T-helper 1 cell (primary cell): ENCODE measurements around the gene KCTD4.
"Not testable (repeated sequence)": the region's sequence is repeated elsewhere in the genome, so short reads cannot be mapped to it uniquely, and the experiment has no call there.

Source experiments
- DNase-seq, 5 donors: peaks; one replicate each; pipeline ENCODE4 v3.0.0-alpha.2; 2012 to 2020
- total RNA-seq, 4 donors: gene quantifications; one replicate each; lab custom pipeline; 2026; lab: John Stamatoyannopoulos, UW

The KCTD4 gene
- 0 reads per million in 4 donors for total RNA-seq

DNA sequence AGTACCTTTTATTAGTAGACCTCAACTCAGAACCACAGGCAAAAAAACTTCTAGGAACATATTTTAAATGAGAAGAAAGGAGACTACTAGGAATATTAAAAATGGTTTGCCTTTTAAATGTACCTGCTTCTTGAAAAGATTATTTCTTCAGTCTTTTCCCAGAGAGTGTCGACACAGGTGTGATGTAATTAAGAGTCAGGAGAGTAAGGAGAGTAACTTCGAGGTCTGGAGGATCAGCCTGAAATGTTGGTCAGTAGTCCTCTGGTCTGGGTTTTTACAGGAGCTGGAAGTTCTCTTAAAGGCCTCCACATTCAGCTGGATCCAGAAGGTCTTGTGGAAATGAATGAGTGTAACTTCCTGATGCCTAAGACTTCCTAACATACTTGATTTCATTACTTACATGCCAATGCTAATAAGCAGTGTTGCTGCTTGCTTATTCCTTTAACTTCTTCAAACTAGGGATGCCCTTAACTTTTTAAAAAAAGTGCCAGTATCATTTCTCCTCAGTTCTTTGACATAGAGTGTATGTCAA is at the start of gene KCTD4:
KCTD4 (minus strand) TSS at position 345 of the 532 bp plus-strand sequence. CDS start 6,478 bp downstream, outside the sequence.
- DNase-seq: no peak

DNA sequence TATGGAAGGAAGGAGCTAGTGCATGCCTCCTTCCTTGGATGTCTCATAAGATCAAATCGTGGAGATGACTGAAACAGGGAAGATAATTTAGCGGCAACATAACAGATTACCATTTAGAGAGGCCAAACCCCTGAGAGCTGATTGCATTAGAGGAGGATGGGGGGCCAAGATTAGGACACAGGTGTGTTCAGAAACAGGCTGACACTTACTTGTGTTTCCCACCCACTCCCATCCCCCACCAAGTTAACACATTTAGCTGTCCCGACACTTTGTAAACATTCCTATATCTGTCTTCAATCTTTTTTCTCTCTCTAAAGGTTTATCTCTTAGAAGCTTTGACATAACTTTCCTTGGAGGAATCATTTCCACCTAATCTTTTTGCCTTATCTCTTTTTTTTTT is 48.8 kb upstream of the KCTD4 start:
- no peak for DNase-seq

DNA sequence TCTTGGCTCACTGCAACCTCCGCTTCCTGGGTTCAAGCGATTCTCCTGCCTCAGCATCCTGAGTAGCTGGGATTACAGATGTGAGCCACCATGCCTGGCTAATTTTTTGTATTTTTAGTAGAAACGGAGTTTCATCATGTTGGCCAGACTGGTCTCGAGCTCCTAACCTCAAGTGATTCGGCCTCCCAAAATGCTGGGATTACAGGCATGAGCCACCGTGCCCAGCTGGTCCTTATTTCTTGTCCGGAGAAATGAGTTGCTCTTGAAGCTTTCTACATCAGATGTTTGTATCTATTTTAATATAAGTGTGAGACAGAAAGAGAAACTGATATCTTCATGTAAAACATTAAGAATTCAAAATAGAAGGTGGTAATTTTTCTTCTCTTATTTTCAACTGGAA is 43.9 kb upstream of the KCTD4 start:
- DNase-seq: not testable (repeated sequence)

DNA sequence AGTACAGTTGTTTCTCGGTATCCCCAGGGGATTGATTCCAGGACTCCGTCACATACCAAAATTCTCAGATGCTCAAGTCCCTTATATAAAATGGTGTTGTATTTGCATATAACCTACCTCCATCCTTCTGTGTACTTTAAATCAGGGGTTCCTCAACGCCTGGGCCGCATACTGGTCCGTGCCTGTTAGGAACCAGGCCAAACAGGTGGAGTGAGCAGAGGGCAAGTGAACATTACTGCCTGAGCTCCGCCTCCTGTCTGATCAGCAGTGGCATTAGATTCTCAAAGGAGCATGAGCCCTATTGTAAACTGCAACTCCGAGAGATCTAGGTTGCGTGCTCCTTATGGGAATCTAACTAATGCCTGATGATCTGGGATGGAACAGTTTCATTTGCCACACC is 42.2 kb upstream of the KCTD4 start:
- DNase-seq: no peak

DNA sequence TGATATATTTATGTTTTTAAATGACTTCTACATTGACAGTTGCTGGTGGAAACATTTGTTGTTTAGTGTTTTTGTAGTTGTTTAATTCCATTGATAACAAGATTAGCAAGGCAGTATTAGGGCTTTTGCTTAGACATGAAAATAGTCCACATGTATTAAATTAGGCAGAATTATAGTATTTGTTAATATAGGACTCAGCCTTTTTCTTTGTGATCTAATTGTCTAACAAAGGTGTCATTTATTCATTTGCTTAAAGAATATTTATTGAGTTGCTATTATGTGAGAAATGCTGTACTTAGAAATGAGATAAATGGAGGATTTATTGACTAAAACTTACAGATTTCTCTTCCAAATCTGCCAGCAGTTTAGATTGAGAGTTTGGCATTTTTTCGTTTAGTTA is 41.7 kb upstream of the KCTD4 start:
- no peak for DNase-seq

DNA sequence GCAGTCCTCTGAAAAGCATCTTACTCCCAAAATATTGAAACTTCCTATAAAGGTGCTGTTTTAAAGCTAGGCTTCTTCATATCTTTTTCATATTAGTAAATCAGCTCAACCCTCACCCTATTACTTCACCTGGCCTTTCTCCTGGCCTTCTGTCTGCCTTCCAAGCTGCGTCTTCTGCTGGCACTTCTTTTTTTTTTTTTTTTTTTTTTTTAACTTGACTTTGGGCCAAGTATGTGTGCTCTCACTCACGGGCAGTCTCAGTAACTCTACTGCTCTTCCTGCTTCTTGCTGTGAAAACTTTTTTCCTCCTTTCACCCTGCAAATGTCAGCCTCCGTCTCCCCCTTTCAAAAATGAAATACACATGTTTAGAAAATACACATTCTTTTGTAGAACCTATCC is 41.2 kb upstream of the KCTD4 start:
- no peak for DNase-seq

DNA sequence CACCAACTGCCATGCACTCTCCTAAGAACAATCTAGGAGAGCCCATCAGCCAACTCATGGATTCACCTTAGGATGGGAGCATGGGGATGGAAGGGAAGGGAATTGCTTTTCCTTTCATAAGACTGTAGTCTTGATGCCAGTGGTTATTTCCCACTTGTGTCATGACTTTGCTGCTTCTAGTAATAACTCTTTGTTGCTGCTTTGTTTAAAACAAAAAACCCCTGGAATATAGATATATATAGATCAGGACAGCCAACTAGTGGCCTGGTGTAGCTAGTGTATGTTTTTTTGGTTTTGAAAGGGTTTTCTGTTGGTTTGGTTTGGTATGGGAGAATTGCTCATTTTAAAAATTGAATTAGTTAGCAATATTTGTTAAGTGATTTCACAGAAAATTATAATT is 39.3 kb upstream of the KCTD4 start:
- no peak for DNase-seq

DNA sequence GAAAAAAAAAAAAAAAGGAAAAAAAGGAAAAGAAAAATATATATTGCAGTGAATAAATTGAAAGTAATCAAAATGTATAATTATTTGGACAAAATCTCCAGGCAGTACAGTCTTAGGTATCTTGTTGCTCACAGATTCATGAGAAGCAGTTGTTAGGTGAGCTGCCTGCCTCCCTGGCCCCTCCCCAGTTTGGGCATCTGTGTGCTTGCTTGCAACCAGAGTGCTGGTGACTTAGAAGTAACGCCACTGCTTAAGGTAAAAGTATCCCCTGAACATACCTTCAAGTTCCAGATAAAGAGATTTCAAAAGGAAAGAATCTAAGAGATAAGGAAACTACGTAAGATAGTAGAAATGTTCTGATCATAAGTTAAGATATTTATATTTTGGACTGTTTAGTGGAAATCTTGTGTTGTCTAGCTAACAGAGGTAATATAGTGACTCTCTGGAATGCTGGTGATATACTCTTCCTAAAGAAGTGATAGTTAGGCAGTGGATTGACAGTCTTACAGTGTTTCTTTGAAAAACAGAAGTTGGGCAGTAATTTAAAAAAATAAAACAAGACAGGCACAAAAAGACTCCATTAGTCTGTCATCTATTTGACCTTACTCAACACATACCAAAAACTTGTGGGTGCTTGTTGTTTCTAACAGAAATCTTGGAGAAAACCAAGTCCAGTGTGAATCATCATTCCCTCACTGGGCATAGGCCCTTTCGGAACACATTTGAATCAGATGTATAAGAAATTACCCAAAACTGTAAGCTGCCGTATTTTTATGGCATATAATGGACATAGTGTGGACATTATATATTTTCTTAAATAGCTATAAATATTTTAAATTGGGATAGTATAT is 38.3 kb upstream of the KCTD4 start:
- no peak for DNase-seq

DNA sequence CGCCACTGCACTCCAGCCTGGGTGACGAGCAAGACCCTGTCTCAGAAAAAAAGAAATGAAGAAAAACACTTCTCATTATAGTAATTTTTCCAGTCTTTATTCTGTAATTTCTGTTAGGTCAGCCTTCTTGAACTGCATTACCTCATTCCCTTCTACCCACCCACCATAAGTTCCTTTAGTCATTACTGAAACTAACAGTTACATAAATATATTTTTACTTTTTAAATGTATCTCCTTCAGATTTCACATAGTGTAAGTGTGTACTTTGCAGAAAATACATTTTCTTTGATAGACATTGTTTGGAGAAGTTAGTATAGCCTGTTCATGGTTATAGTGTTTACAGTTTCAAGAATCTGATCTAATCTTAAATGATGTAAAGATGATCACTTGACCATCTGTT is 31.7 kb upstream of the KCTD4 start:
- DNase-seq: no peak

DNA sequence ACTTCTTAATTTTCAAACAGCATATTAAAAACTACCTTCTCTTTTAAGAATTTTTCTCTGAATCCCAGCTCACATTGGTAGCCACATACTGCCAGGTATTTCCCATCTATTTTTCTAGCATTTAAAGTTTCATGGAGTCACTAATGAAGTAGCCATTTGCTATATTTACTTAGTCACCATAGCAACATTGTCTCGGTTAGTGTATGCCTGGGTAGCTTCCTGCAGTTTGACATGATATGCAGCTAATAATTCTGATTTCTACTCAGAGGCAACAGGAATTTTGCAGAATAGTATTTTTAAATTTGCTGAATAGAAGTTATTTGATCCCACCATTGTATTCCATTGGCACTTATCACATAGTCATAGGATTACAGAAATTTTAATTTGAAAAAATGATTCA is 30.9 kb upstream of the KCTD4 start:
- no peak for DNase-seq

DNA sequence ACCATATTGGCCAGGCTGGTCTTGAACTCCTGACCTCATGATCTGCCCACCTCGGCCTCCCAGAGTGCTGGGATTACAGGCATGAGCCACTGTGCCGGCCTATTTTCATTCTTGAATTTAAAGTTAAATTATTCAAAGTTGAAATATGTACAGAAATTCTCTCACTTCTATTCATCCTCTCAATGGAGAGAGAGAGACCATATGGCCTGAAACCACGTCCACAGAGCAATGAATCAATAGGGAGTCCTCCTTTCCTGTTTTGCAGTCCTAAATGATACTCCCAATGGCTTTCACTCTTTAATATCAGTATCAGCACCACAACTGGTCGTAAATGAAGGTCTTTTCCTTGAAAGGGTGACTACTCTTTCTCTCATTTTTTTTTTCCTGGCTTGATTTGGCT is 30.5 kb upstream of the KCTD4 start:
- no peak for DNase-seq

DNA sequence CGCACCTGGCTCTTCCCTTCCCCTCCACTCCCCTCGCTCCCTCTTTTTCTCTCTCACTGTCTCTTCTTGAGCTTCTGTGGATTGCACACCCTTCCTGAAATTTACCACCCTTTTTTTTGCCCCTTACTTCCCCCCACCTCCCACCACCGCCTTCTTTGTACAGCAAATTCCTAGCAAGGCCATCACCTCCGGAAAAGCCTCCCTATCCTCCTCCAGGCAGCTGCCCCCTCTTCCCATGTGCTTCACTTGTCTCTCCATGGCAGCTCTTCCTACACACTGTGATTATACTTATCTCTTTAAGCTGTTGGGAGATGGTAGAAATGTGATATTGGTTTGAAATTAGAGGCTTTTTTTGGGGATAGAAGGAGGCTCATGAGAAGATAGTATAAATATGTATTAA is 28.3 kb upstream of the KCTD4 start:
- DNase-seq: no peak

DNA sequence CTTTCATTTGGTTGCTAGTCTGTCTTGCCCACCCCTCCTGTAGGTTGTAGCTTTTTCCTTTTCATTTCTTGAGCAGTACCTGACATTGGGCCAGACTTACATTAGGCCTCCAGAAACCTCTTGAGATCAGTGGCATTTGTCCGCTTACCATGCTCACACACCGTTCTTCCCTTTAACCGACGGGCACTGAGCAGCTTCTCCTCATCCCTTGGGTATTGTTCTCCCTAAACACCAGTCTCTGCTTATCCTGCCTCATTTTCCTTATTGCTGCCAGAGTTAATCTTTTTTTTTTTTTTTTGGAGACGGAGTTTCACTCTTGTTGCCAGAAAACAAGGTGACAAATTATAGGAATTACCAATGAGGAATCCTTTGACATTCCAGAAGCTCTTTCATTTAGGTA is 27.2 kb upstream of the KCTD4 start:
- no peak for DNase-seq

DNA sequence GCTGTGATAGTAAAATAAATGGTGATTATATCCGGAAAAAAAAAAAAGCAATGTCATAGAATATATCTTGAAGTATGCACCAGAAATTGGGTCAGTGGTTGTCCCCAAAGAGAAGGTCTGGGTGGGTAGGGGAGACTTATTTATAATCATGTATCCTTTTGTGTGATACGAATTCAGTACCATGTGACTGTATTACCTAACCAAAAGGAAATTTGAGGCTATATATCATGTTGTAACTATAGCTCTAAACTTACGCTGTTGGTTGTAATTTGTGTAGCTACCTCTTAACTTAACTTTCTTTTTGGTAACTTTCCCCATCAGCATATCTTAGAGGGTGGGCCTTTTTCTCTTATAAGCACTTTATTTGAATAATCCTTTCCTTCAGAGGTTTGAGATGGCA is 25.2 kb upstream of the KCTD4 start:
- no peak for DNase-seq

DNA sequence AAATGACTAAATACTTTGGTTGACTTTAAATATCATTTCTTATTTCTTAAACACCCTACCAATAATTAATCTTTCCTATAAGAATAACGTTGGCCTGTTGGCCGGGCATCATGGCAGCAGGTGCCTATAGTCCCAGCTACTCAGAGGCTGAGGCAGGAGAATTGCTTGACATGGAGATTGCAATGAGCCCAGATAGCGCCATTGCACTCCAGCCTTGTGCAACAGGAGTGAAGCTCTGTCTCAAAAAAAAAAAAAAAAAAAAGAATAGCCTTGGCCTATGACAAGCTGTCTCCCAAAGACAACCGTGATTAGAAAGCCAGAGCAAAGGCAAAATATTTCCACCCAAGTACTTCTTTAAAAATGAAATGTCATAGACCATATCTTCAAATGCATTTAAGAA is 24.5 kb upstream of the KCTD4 start:
- no peak for DNase-seq

DNA sequence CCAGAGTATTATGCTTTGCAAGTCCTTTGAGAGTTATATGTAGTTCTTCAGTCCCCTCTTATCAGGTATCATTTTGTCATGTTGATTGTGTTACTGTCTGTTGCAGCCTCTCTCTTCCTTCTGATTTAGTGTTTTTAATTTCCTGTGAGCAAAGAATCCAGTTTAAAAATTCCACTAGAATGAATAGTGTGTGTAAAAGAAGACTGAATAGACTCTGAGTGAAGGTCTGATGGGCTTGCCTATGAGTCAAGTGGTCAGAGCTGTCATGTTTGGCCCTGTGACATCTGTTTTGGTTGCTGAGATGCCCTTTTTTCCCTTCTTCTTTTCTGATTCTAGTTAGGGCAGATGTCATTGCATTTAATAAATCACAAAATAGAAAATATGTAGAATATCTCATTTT is 23.3 kb upstream of the KCTD4 start:
- no peak for DNase-seq

DNA sequence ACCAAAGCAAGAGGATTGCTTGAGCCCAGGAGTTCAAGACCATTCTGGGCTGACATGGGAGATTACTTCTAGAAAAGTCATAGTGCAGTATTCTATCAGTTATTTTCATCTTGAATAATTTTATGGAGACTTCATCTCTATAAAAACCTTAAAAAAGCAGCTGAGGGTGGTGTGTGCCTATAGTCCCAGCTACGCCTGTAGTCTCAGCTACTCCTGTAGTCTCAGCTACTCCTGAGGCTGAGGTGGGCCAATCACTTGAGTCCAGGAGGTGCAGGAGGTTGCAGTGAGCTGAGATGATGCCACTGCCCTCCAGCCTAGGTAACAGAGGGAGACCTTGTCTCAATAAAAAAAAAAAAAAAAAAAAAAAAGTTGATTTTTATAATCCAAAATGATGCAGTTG is 22.1 kb upstream of the KCTD4 start:
- DNase-seq: no peak

DNA sequence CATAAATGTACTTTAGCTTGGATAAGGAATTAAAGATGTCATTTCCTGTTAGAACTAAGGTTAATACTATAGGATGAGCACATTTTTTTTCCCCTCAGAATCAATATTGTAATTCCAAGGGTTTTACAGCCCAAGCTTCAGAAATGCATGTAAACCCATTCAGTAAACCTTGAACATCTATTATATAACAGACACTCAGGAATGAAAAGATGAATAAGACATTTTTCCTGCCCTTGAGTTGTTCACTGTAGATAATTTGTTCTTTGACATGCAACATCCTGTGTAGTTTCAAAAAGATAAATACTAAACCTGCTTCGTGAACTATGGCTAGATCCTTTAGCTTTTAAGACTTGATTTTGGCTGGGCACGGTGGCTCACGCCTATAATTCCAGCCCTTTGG is 21.7 kb upstream of the KCTD4 start:
- no peak for DNase-seq

DNA sequence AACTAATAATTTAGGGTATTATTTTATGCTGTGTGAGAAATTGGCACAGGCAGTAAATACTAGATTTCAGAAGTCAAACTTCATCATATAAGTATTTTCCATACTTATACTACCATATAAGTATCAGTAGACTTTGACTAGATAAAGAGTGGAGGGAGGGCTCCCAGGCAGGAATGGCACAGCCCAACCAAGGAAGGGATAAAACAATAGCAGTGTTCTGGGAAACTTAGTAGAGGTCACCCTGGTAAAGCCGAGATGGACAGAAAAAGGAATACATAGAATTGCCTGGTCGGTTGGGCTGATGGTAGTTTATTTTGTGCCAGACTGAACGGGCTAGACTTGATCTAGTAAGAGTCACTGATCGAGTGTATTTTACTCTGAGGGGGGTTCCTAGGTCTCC is 19.6 kb upstream of the KCTD4 start:
- DNase-seq: no peak

DNA sequence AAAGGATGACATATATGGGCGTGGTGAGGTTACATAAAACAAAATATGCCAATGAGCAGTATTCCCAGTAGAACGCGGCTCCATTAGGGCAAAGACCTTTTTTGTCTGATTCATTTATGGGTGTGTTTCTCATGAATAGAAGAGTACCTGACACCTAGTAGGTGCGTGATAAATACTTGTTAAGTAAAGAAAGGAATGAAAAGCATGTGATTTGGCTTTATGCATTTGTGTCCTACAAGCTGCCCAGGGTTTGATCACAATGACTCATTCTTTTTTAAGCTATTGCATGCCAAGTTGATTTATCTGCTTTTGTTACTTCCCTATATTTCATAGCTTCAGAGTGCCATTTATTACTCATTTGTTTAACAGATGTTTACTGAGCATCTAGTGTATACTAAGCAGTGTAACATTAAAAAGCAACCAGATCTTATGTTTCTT is 19.1 kb upstream of the KCTD4 start:
- no peak for DNase-seq

DNA sequence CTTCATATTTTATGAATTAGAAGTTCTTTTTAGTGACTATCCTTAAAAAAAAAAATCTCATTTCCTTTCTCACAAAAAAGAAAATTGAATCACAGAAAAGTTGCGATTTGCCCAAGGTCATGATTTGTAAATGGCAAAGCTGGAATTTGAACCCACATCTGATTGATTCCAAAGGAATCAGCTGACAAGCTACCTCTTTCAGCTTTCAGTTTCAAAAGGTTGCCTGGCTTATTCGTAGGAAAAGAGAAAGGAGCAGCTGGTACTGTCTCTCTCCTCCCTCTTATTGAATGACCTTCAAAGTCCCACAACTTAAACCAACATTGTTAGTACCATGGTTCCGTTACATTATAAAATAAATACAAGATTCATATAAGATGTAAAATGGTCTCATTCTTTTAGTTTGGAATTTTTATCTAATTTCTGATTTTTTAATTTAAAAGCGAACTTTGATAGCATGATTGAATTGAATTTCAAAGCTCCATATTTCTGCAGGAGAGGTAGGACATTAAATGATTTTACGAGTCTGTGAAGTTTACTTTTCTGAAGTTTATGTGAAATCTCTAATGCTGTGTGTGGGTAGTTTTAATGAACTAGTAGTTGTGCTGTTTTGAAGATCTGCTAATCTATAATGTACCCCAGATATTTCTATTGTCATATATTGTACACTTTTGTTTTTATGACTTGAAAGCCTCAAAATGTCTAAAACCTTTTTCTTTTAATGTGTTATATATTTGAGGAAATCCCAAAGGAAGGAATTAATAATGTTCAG is 18.5 kb upstream of the KCTD4 start:
- no peak for DNase-seq

DNA sequence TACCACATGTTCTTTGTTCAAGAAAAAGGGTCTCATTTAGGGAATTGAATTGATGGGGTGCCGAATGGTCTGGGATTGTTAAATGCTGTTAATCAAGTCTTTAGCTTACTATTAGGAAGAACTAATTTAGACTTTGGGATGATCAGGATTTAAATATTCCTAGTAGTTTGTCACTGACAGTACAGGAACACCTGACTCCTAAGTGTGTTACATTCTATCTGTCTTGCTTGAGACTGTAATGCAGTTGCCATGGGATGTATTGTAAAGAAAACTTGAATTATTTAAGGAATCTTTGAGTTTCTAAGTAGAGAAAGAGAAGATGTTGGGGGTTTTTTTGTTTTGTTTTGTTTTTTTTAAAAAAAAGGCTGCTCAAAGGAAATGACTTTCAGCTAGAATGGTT is 17.8 kb upstream of the KCTD4 start:
- no peak for DNase-seq

DNA sequence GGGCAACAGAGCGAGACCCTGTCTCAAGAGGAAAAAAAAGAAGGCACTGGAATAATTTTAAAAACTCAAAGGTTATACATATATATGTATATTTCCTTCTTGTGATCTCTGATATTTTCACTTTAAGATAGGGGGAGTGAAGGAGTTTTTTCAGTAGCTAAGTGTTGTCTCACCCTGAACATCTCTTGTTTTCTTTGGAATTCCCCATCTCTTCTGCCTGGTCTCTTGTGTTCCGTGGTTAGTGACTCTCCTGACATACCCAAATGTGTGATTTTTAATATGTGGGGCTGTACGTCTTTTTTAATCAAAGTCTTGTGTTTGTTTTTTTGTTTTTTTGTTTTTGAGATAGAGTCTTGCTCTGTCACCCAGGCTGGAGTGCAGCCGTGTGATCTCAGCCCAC is 15.3 kb upstream of the KCTD4 start:
- no peak for DNase-seq
